CD4-positive, alpha-beta memory T cell (primary cell): Measurements from ENCODE around the gene PRR22. TPM values are rescaled to one million over a fixed set of nuclear protein-coding genes. Genes with fewer than 3 reads are reported as not detected.
A peak's percentile ranks its signal among the peaks of the same experiment; 100 is the strongest.

ENCODE experiments used
- CTCF ChIA-PET: fragments of 350-600 bp; sonication (Branson Sonifier 250); formaldehyde crosslinking; loops from one replicate; lab custom pipeline; 2021; ENCODE audit warnings: inconsistent platforms; ENCODE audit not compliant: partially characterized antibody; lab: Charles Lee
- POLR2A ChIA-PET: fragments of 350-600 bp; sonication (Branson Sonifier 250); formaldehyde crosslinking; loops from one replicate; lab custom pipeline; 2021; ENCODE audit not compliant: partially characterized antibody; lab: Charles Lee
- DNase-seq, 5 donors: peaks; one replicate each; pipeline versions ENCODE4 v3.0.0 to v3.0.0-alpha.2; 2020 to 2022; ENCODE audit warnings: mixed read lengths in 1 of 5
- H3K27ac ChIP-seq: one replicate; pipeline ENCODE4 v1.7.0; 2013; ENCODE audit warnings: low read depth, low read length
- H3K27me3 ChIP-seq: 2 replicates; pipeline ENCODE4 v1.7.0; 2013; ENCODE audit warnings: mild to moderate bottlenecking, low read length, moderate library complexity; ENCODE audit not compliant: insufficient read depth
- H3K36me3 ChIP-seq: 2 replicates; pipeline ENCODE4 v1.7.0; 2013; ENCODE audit warnings: mild to moderate bottlenecking, low read length, moderate library complexity; ENCODE audit not compliant: insufficient read depth
- H3K4me1 ChIP-seq: 2 replicates; pipeline ENCODE4 v1.7.0; 2013; ENCODE audit warnings: mild to moderate bottlenecking, low read length, moderate library complexity; ENCODE audit not compliant: insufficient read depth
- H3K4me3 ChIP-seq, 2 donors: one replicate each; pipeline ENCODE4 v1.7.0; 2013; ENCODE audit warnings: low read length in 2 of 2, mild to moderate bottlenecking in 1 of 2
- H3K9me3 ChIP-seq, 2 donors: one replicate each; pipeline ENCODE4 v1.7.0; 2013; ENCODE audit warnings: low read length in 2 of 2, control low read depth in 1 of 2; ENCODE audit not compliant: control insufficient read depth in 1 of 2
- H3K27ac Mint-ChIP-seq, 7 donors: one replicate each; pipeline ENCODE4 v1.8.0; 2020 to 2021; ENCODE audit warnings: mixed read lengths in 7 of 7, mild to moderate bottlenecking in 6 of 7, inconsistent platforms in 3 of 7, moderate library complexity in 3 of 7
- H3K27me3 Mint-ChIP-seq, 2 donors: one replicate each; pipeline ENCODE4 v1.8.0; 2020 to 2021; ENCODE audit warnings: mixed read lengths in 2 of 2
- H3K36me3 Mint-ChIP-seq, 2 donors: one replicate each; pipeline ENCODE4 v1.8.0; 2020 to 2021; ENCODE audit warnings: mixed read lengths in 2 of 2, inconsistent platforms in 1 of 2, mild to moderate bottlenecking in 1 of 2
- H3K4me1 Mint-ChIP-seq, 4 donors: one replicate each; pipeline ENCODE4 v1.8.0; 2020 to 2021; ENCODE audit warnings: mixed read lengths in 4 of 4, mild to moderate bottlenecking in 1 of 4
- H3K4me3 Mint-ChIP-seq, 8 donors: one replicate each; pipeline ENCODE4 v1.8.0; 2020 to 2021; ENCODE audit warnings: mixed read lengths in 8 of 8, mild to moderate bottlenecking in 7 of 8, moderate library complexity in 6 of 8, inconsistent platforms in 3 of 8
- H3K9me3 Mint-ChIP-seq, 8 donors: one replicate each; pipeline ENCODE4 v1.8.0; 2020 to 2021; ENCODE audit warnings: mixed read lengths in 8 of 8, mild to moderate bottlenecking in 5 of 8, inconsistent platforms in 3 of 8, moderate library complexity in 1 of 8
- intact Hi-C: fragments of 100-400 bp; cut with micrococcal nuclease; formaldehyde crosslinking; loops from one replicate; pipeline ENCODE4 v1.15.1; 2023
- polyA plus RNA-seq, 2 donors: library from polyadenylated mRNA; unstranded; fragments of 300-500 nt; fragmentation: Illumina TruSeq; gene quantifications; one replicate each; pipeline ENCODE4 v1.2.3, GENCODE V29; 2021
- total RNA-seq, 2 experiments: library from RNA; stranded (reverse); gene quantifications; one replicate each; pipeline ENCODE4 v1.2.3, GENCODE V29; 2021

The PRR22 gene
- total and polyA plus RNA-seq, 4 experiments from 2014 or later, result 5.9 to 6.6 TPM; not detected in 2

GRCh38 chr19:5811117-5811516 is 26.6 kb upstream of the PRR22 start:
- H3K27me3 Mint-ChIP-seq, result peaks cover 0 to 2% of the 10 kb centered on the region in 2 donors
- ChIA-PET POLR2A (no interaction called here), CTCF (no interaction called here)
- H3K4me1 Mint-ChIP-seq, result peaks cover 0 to 8% (median 0%) of the 10 kb centered on the region in 4 donors
- no peaks in the 10 kb centered on the region for H3K36me3 Mint-ChIP-seq
- H3K4me3 ChIP-seq, result no peak overlapping the region
- no peaks in the 10 kb centered on the region for H3K27me3 ChIP-seq
- H3K27ac Mint-ChIP-seq, result no peak overlapping the region
- H3K27ac ChIP-seq, result no peak overlapping the region
- no peaks in the 10 kb centered on the region for H3K4me1 ChIP-seq
- H3K9me3 ChIP-seq, result no peaks in the 10 kb centered on the region
- no peaks in the 10 kb centered on the region for H3K36me3 ChIP-seq
- intact Hi-C loops, result no loop called here
- no peak for DNase-seq
- peak overlapping the region in 1 of 8 donors; percentile 59 for H3K4me3 Mint-ChIP-seq
- no peaks in the 10 kb centered on the region for H3K9me3 Mint-ChIP-seq

- Mint-ChIP-seq H3K36me3 (no peaks in the 10 kb centered on the region), H3K27ac (peak overlapping the region in 2 of 7 donors; percentile 18 to 29), H3K4me1 (peaks cover 0 to 13% (median under 1%) of the 10 kb centered on the region in 4 donors), H3K9me3 (no peaks in the 10 kb centered on the region), H3K4me3 (no peak overlapping the region), H3K27me3 (peaks cover 0 to 2% of the 10 kb centered on the region in 2 donors)
- intact Hi-C loops, result no loop called here
- H3K4me1 ChIP-seq, result peaks cover 2% of the 10 kb centered on the region
- POLR2A ChIA-PET, result interaction anchor here (2.5 kb wide), 1 partner anchor 18 kb away, joined by 7 read pairs; no protein-coding TSS in a partner anchor
- no peak overlapping the region for H3K4me3 ChIP-seq
- no peaks in the 10 kb centered on the region for H3K27me3 ChIP-seq
- H3K36me3 ChIP-seq, result no peaks in the 10 kb centered on the region
- CTCF ChIA-PET, result interaction anchor here (1.2 kb wide), 1 partner anchor 12 kb away, joined by 3 read pairs; no protein-coding TSS in a partner anchor
- no peak overlapping the region for H3K27ac ChIP-seq
- H3K9me3 ChIP-seq, result no peaks in the 10 kb centered on the region
- no peak for DNase-seq
Observed at GRCh38 chr19:5809469-5809868, 24.9 kb upstream of the PRR22 start.

- Mint-ChIP-seq H3K4me1 (peaks cover 0 to 17% (median 3%) of the 10 kb centered on the region in 4 donors), H3K36me3 (no peaks in the 10 kb centered on the region), H3K9me3 (no peaks in the 10 kb centered on the region), H3K4me3 (no peak overlapping the region), H3K27me3 (peaks cover 0 to 2% of the 10 kb centered on the region in 2 donors), H3K27ac (peak overlapping the region in 2 of 7 donors; percentile 18 to 29)
- intact Hi-C loops, result no loop called here
- DNase-seq, result no peak
- ChIA-PET POLR2A (interaction anchor here (2.5 kb wide), 1 partner anchor 18 kb away, joined by 7 read pairs; no protein-coding TSS in a partner anchor), CTCF (no interaction called here)
- Histone ChIP-seq H3K27ac (no peak overlapping the region), H3K9me3 (no peaks in the 10 kb centered on the region), H3K4me1 (peaks cover 6% of the 10 kb centered on the region), H3K36me3 (no peaks in the 10 kb centered on the region), H3K27me3 (no peaks in the 10 kb centered on the region), H3K4me3 (no peak overlapping the region)
Observed at GRCh38 chr19:5809053-5809452, 24.5 kb upstream of the PRR22 start.

- intact Hi-C loops, result no loop called here
- no peaks in the 10 kb centered on the region for H3K9me3 Mint-ChIP-seq
- Histone ChIP-seq H3K4me3 (no peak overlapping the region), H3K27ac (no peak overlapping the region), H3K9me3 (no peaks in the 10 kb centered on the region), H3K27me3 (no peaks in the 10 kb centered on the region), H3K4me1 (peaks cover 14% of the 10 kb centered on the region), H3K36me3 (no peaks in the 10 kb centered on the region)
- DNase-seq, result no peak
- no peak overlapping the region for H3K27ac Mint-ChIP-seq
- no peaks in the 10 kb centered on the region for H3K36me3 Mint-ChIP-seq
- H3K4me1 Mint-ChIP-seq, result peaks cover under 1 to 25% (median 7%) of the 10 kb centered on the region in 4 donors
- peaks cover 0 to 2% of the 10 kb centered on the region in 2 donors for H3K27me3 Mint-ChIP-seq
- ChIA-PET POLR2A (interaction anchor here (0.7 to 2.5 kb wide), 2 partner anchors 19 to 20 kb away, joined by 3 to 7 read pairs; no protein-coding TSS in a partner anchor), CTCF (interaction anchor here (1.2 kb wide), 1 partner anchor 214 kb away, joined by 3 read pairs; no protein-coding TSS in a partner anchor)
- H3K4me3 Mint-ChIP-seq, result peak overlapping the region in 1 of 8 donors; percentile 31
Observed at GRCh38 chr19:5808120-5808816, 23.7 kb upstream of the PRR22 start.

GRCh38 chr19:5806905-5807304 is 22.4 kb upstream of the PRR22 start:
- H3K4me3 ChIP-seq, result no peak overlapping the region
- peaks cover 19% of the 10 kb centered on the region for H3K4me1 ChIP-seq
- no peaks in the 10 kb centered on the region for H3K9me3 ChIP-seq
- no peaks in the 10 kb centered on the region for H3K27me3 ChIP-seq
- intact Hi-C loops, result no loop called here
- Mint-ChIP-seq H3K4me1 (peaks cover 5 to 27% (median 13%) of the 10 kb centered on the region in 4 donors), H3K36me3 (no peaks in the 10 kb centered on the region), H3K9me3 (no peaks in the 10 kb centered on the region), H3K27ac (peak overlapping the region in 2 of 7 donors; percentile 42 to 63), H3K27me3 (peaks cover 4 to 6% of the 10 kb centered on the region in 2 donors), H3K4me3 (peak overlapping the region in 2 of 8 donors; percentile 25 to 27)
- CTCF ChIA-PET, result interaction anchor here (0.8 to 1.8 kb wide), 4 partner anchors 12 to 215 kb away, joined by 3 to 12 read pairs (median 6); no protein-coding TSS in a partner anchor
- POLR2A ChIA-PET, result interaction anchor here (1.4 kb wide), 1 partner anchor 16 kb away, joined by 5 read pairs; the partner anchor contains the start of gene DUS3L
- H3K36me3 ChIP-seq, result no peaks in the 10 kb centered on the region
- no peak overlapping the region for H3K27ac ChIP-seq
- DNase-seq, result no peak

- CTCF ChIA-PET, result interaction anchor here (0.8 to 1.8 kb wide), 4 partner anchors 12 to 216 kb away, joined by 3 to 12 read pairs (median 6); no protein-coding TSS in a partner anchor
Observed at GRCh38 chr19:5806133-5806489, 21.6 kb upstream of the PRR22 start.

More at GRCh38 chr19:5806133-5806489, 21.6 kb upstream of the PRR22 start:
- H3K4me1 Mint-ChIP-seq, result peaks cover 6 to 30% (median 15%) of the 10 kb centered on the region in 4 donors
- POLR2A ChIA-PET, result interaction anchor here (1.4 kb wide), 1 partner anchor 16 kb away, joined by 5 read pairs; the partner anchor contains the start of gene DUS3L
- H3K4me3 Mint-ChIP-seq, result no peak overlapping the region
- H3K9me3 Mint-ChIP-seq, result no peaks in the 10 kb centered on the region
- H3K27ac Mint-ChIP-seq, result peak overlapping the region in 3 of 7 donors; percentile 31 to 79 (median 63)
- Histone ChIP-seq H3K9me3 (no peaks in the 10 kb centered on the region), H3K36me3 (no peaks in the 10 kb centered on the region), H3K4me1 (peaks cover 20% of the 10 kb centered on the region), H3K27me3 (no peaks in the 10 kb centered on the region), H3K27ac (no peak overlapping the region), H3K4me3 (no peak overlapping the region)
- DNase-seq, result no peak
- peaks cover 7% of the 10 kb centered on the region in 2 donors for H3K27me3 Mint-ChIP-seq
- H3K36me3 Mint-ChIP-seq, result no peaks in the 10 kb centered on the region
- intact Hi-C loops, result no loop called here
